ENCODE results near the gene ITPK1. TPM values are rescaled to one million over a fixed set of nuclear protein-coding genes. Genes with fewer than 3 reads are reported as not detected.

ITPK1 gene
- total RNA-seq, 3 donors from 2014 or later (not counting 1 experiment from before 2014, with no cell fraction given), result 73.2 to 74.8 (median 74.4) TPM

DNA sequence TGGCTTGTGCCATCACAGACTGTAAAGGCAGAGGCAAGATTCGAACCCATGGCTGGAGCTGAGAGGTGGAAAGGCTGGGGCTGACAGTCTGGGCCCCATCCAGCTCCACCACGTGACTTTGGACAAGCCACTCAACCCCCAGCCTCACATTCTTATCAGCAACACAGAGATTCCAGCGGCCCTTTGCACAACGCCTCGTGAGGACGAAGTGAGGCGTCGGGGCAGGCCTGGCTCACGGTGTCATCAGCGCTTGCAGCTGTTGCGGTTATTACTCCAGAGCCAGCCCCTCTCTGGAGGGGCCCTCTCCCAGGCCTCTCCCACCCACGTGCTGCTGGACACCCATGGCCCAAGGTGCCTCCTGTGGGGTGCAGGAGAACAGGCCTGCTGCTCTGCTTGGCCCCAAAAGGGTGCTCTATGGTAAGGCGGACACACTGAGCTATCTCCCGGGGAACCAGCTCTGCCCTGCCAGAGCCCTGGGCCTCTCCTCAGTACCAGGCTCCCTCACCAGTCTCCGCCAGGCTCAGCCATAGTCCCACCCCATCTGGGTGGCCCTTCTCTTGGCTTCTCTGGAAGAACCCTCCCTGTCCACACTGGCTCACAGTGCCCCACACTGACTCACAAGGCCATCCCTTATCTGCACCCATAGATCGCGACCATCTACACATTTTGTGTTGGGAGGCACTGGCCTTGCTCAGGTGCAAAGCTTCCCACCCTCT lies 171.7 kb downstream of the ITPK1 start:
- Histone ChIP-seq H3K4me3 (ENCODE audit: low read length) (no peak overlapping the region), H3K27me3 (ENCODE audit: control insufficient read depth, insufficient read depth, low read length) (no peaks in the 10 kb centered on the region), H3K27ac (ENCODE audit: low read length) (no peak overlapping the region), H3K9me3 (ENCODE audit: control insufficient read depth, insufficient read depth, low read length) (no peaks in the 10 kb centered on the region), H3K36me3 (ENCODE audit: control insufficient read depth, insufficient read depth, low read length) (peaks cover 49% of the 10 kb centered on the region), H3K4me1 (ENCODE audit: control insufficient read depth, insufficient read depth, low read length) (no peaks in the 10 kb centered on the region)
- ATAC-seq (no peak), DNase-seq (no peak)
- Mint-ChIP-seq H3K9me3 (no peaks in the 10 kb centered on the region), H3K4me3 (no peak overlapping the region), H3K27me3 (ENCODE audit: low read depth in 2 of 2) (no peaks in the 10 kb centered on the region), H3K36me3 (no peaks in the 10 kb centered on the region), H3K4me1 (peaks cover 0 to 9% of the 10 kb centered on the region in 2 donors), H3K27ac (peak overlapping the region in 1 of 2 donors; percentile 20)
- WGBS (ENCODE audit: insufficient coverage), result 96% methylated on average over 17 of the region's 17 CpGs
- no peak for TF ChIP-seq CTCF (IDR thresholded peaks at IDR 0.05)
- intact Hi-C loops (cut with micrococcal nuclease), result no loop called here

DNA sequence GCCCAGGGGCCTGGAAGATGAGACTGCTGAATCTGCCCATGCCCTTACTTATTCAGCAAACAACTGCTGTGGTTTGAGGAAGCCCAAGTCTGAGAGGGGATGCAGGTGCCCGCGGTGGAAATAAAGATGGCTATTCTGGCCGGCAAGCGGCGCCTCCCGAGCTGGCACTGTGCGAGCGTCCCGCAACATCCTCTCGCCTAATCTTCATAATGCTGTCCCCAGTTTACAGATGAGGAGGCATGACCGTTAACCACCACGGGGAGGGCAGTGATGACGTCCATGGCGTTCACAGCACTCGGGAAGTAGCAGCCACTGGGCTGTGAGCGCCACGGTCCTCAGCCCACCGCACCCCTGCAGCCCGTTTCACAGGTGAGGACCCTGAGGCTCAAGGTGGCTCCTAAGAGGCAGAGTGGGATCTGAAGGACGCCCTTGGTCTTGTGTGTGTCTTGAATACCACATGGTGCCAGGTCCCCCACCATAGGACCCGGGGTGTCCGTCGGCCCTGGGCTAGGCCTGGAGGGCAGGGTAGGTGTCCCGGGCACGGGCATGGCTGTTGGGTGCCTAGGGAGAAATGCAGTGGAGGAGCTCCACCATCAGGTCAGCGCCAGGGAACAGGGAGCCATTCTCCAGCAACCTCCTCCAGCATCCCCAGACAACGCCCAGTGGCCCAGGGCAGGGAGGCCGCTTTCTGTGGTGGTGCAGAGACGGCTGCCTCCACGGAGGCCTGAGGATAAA lies 172.6 kb downstream of the ITPK1 start:
- Mint-ChIP-seq H3K36me3 (no peaks in the 10 kb centered on the region), H3K4me3 (no peak overlapping the region), H3K9me3 (no peaks in the 10 kb centered on the region), H3K27ac (no peak overlapping the region), H3K4me1 (peaks cover 0 to 9% of the 10 kb centered on the region in 2 donors), H3K27me3 (ENCODE audit: low read depth in 2 of 2) (no peaks in the 10 kb centered on the region)
- H3K9me3 ChIP-seq (ENCODE audit: control insufficient read depth, insufficient read depth, low read length), result no peaks in the 10 kb centered on the region
- H3K4me1 ChIP-seq (ENCODE audit: control insufficient read depth, insufficient read depth, low read length), result no peaks in the 10 kb centered on the region
- no peaks in the 10 kb centered on the region for H3K27me3 ChIP-seq (ENCODE audit: control insufficient read depth, insufficient read depth, low read length)
- WGBS (ENCODE audit: insufficient coverage), result 95% methylated on average over 30 of the region's 30 CpGs
- H3K4me3 ChIP-seq (ENCODE audit: low read length), result no peak overlapping the region
- intact Hi-C loops (cut with micrococcal nuclease), result no loop called here
- no peak for TF ChIP-seq CTCF (IDR thresholded peaks at IDR 0.05)
- DNase-seq (no peak), ATAC-seq (no peak)
- H3K36me3 ChIP-seq (ENCODE audit: control insufficient read depth, insufficient read depth, low read length), result peaks cover 49% of the 10 kb centered on the region
- no peak overlapping the region for H3K27ac ChIP-seq (ENCODE audit: low read length)

DNA sequence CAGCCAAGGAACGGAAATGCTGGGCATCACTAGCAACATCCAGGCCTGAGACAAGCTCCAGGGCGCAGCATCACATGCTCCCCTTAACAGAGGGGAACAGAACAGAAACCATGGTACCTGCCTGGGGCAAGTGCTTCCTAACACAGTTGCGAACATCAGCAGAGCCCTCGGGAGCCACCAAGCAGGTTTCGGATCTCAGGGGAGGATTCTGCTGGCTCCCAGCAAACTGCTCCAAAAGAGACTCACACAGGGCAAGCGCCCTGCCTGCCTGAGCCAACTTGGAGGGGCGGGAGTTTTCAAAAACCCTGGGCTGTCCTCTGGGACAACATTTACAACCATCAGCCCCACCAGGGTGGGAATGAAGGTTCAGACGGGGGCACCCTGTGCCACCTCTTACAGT lies 173.1 kb downstream of the ITPK1 start:
- Mint-ChIP-seq H3K4me3 (no peak overlapping the region), H3K36me3 (no peaks in the 10 kb centered on the region), H3K27ac (no peak overlapping the region), H3K4me1 (peaks cover 0 to 9% of the 10 kb centered on the region in 2 donors), H3K9me3 (no peaks in the 10 kb centered on the region), H3K27me3 (ENCODE audit: low read depth in 2 of 2) (no peaks in the 10 kb centered on the region)
- no peak overlapping the region for H3K4me3 ChIP-seq (ENCODE audit: low read length)
- ATAC-seq (no peak), DNase-seq (no peak)
- no peaks in the 10 kb centered on the region for H3K27me3 ChIP-seq (ENCODE audit: control insufficient read depth, insufficient read depth, low read length)
- no peaks in the 10 kb centered on the region for H3K9me3 ChIP-seq (ENCODE audit: control insufficient read depth, insufficient read depth, low read length)
- intact Hi-C loops (cut with micrococcal nuclease), result no loop called here
- no peak overlapping the region for H3K27ac ChIP-seq (ENCODE audit: low read length)
- WGBS (ENCODE audit: insufficient coverage), result 95% methylated on average over 8 of the region's 8 CpGs
- TF ChIP-seq CTCF (IDR thresholded peaks at IDR 0.05), result no peak
- H3K4me1 ChIP-seq (ENCODE audit: control insufficient read depth, insufficient read depth, low read length), result no peaks in the 10 kb centered on the region
- peaks cover 46% of the 10 kb centered on the region for H3K36me3 ChIP-seq (ENCODE audit: control insufficient read depth, insufficient read depth, low read length)
